Transverse colon (tissue), 4 donors: Measurements from ENCODE around the gene WAS. TPM values are rescaled to one million over a fixed set of nuclear protein-coding genes. Genes with fewer than 3 reads are reported as not detected.

Experiments used
- DNase-seq: peaks from one replicate; pipeline ENCODE4 v3.0.0-alpha.2; 2019
- H3K27ac ChIP-seq, 4 donors: fragments of 200-600 bp; sonication (generic); 2 replicates each; pipeline ENCODE4 v1.5.1; 2016 to 2018; ENCODE audit warnings: inconsistent platforms in 4 of 4
- H3K27me3 ChIP-seq: fragments of 200-600 bp; sonication (generic); 2 replicates; pipeline ENCODE4 v1.5.1; 2017; ENCODE audit warnings: inconsistent platforms
- H3K36me3 ChIP-seq, 4 donors: fragments of 200-600 bp; sonication (generic); 2 replicates each; pipeline ENCODE4 v1.5.1; 2017 to 2019; ENCODE audit warnings: inconsistent platforms in 4 of 4
- H3K4me1 ChIP-seq, 4 donors: fragments of 200-600 bp; sonication (generic); 2 replicates each; pipeline ENCODE4 v1.5.1; 2017 to 2020; ENCODE audit warnings: inconsistent platforms in 4 of 4
- H3K4me3 ChIP-seq, 4 donors: fragments of 200-600 bp; sonication (generic); 1 replicate in 1 of 4; 2 replicates in 3 of 4; pipeline versions ENCODE4 v1.5.1 to v1.6.1; 2017 to 2019; ENCODE audit warnings: inconsistent platforms in 4 of 4
- H3K9me3 ChIP-seq, 2 donors: fragments of 200-600 bp; sonication (generic); 2 replicates each; pipeline ENCODE4 v1.5.1; 2017 to 2019; ENCODE audit warnings: inconsistent platforms in 2 of 2
- EP300 ChIP-seq: sonication (generic); formaldehyde crosslinking; IDR thresholded peaks from one replicate; pipeline ENCODE4 v1.6.1; 2017; ENCODE audit warnings: antibody characterized with exemption, low read depth
- POLR2A ChIP-seq: fragments of 450-650 bp; IDR thresholded peaks from one replicate; pipeline ENCODE4 v1.6.1; 2016; ENCODE audit warnings: antibody characterized with exemption, mild to moderate bottlenecking, moderate library complexity
- POLR2AphosphoS5 ChIP-seq, 3 donors: sonication (generic); formaldehyde crosslinking; IDR thresholded peaks; one replicate each; pipeline ENCODE4 v1.6.1; 2016; ENCODE audit warnings: antibody characterized with exemption in 3 of 3
- WGBS, 2 donors: methylation state at CpG; one replicate each; pipeline ENCODE4 v1.1.5; 2018; ENCODE audit warnings: low coverage in 1 of 2; 5-methylcytosine and 5-hydroxymethylcytosine counted together
- in situ Hi-C, 4 donors: fragments of 200-750 bp; cut with MboI; loops; one replicate each; pipeline versions ENCODE4 v1.15.0 to v1.15.1; 2017; ENCODE audit warnings: low sequenced_read_pairs in 3 of 4, low pct_ligation_motif_present in 1 of 4, low pct_unique_long_range_greater_than_20kb in 1 of 4
- intact Hi-C: fragments of 100-400 bp; cut with DNase I; formaldehyde crosslinking; loops from one replicate; pipeline ENCODE4 v1.15.1; 2023; ENCODE audit warnings: low total_unique reads
- total RNA-seq, 4 donors: library from RNA; depleted of rRNA; stranded (reverse); fragments of >200 nt; gene quantifications; one replicate each; pipeline ENCODE4 v1.1.0, GENCODE V29; 2016
- TF ChIP-seq, protein P1 (sequence below), 5 experiments: fragments of 200-600 bp in 3 of 5; fragments of 450-650 bp in 2 of 5; sonication (generic) in 3 of 5; IDR thresholded peaks; 1 replicate in 2 of 5; 2 replicates in 3 of 5; pipeline ENCODE4 v1.5.1; 2016 to 2017; ENCODE audit warnings: antibody characterized with exemption in 5 of 5, inconsistent platforms in 3 of 5, mild to moderate bottlenecking in 2 of 5, moderate library complexity in 1 of 5

WAS gene
- 10 to 100 TPM in 1 of 4 donors, 1 to 10 TPM in 3; 3.2 to 13.1 (median 6.3) TPM for total RNA-seq

DNA sequence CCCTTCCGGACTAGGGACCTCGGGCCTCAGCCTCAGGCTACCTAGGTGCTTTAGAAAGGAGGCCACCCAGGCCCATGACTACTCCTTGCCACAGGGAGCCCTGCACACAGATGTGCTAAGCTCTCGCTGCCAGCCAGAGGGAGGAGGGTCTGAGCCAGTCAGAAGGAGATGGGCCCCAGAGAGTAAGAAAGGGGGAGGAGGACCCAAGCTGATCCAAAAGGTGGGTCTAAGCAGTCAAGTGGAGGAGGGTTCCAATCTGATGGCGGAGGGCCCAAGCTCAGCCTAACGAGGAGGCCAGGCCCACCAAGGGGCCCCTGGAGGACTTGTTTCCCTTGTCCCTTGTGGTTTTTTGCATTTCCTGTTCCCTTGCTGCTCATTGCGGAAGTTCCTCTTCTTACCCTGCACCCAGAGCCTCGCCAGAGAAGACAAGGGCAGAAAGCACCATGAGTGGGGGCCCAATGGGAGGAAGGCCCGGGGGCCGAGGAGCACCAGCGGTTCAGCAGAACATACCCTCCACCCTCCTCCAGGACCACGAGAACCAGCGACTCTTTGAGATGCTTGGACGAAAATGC, at the start of gene WAS:
Gene WAS (plus strand): TSS at position 389 of the 572 bp plus-strand sequence. CDS start 55 bp downstream, at position 444.
- WGBS, 2 donors, result 63% methylated on average over 13 of the region's 13 CpGs; no CpG with 5 or more reads in 1 of the 2 donors
- Histone ChIP-seq H3K27ac (peak within 1 kb of the TSS; percentile 37 to 71 (median 50)), H3K4me1 (no peaks in the 10 kb centered on the region), H3K36me3 (no peaks in the 10 kb centered on the region), H3K4me3 (peak within 1 kb of the TSS in 2 of 4 donors; percentile 12 to 22), H3K9me3 (no peaks in the 10 kb centered on the region), H3K27me3 (no peaks in the 10 kb centered on the region)
- in situ Hi-C loops, result no loop called here
- TF ChIP-seq POLR2AphosphoS5 (IDR thresholded peaks at IDR 0.05) (no peak), POLR2A (no peak), EP300 (no peak)
- TF ChIP-seq, protein P1, sequence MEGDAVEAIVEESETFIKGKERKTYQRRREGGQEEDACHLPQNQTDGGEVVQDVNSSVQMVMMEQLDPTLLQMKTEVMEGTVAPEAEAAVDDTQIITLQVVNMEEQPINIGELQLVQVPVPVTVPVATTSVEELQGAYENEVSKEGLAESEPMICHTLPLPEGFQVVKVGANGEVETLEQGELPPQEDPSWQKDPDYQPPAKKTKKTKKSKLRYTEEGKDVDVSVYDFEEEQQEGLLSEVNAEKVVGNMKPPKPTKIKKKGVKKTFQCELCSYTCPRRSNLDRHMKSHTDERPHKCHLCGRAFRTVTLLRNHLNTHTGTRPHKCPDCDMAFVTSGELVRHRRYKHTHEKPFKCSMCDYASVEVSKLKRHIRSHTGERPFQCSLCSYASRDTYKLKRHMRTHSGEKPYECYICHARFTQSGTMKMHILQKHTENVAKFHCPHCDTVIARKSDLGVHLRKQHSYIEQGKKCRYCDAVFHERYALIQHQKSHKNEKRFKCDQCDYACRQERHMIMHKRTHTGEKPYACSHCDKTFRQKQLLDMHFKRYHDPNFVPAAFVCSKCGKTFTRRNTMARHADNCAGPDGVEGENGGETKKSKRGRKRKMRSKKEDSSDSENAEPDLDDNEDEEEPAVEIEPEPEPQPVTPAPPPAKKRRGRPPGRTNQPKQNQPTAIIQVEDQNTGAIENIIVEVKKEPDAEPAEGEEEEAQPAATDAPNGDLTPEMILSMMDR (IDR thresholded peaks at IDR 0.05), result no peak
- peak; percentile 15 for DNase-seq
- intact Hi-C loops, result no loop called here

DNA sequence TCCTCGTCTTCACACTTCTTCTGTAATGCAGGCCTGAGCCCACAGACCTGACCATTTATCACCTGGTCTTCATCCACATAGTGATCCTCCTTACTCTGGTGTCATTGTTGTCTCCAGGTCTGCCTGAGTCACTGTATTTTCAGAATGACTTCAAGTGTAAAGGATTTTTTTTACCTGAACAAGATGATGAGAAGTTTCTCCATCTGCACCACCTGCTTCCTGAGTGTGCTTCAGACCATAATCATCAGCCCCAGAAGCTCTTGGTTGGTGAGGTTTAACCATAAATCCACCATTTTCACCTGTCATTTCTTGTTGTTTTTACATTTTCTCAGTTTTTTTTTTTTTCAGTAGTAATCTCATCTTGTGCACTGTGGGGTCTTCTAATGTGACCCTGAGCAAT, 47.3 kb upstream of the WAS start:
- Histone ChIP-seq H3K4me1 (peaks cover 0 to 6% (median 2%) of the 10 kb centered on the region in 4 donors), H3K36me3 (no peaks in the 10 kb centered on the region), H3K27ac (no peak overlapping the region), H3K9me3 (no peaks in the 10 kb centered on the region), H3K27me3 (no peaks in the 10 kb centered on the region), H3K4me3 (no peak overlapping the region)
- in situ Hi-C loops, result loop anchor here in 1 of 4 donors (25.0 kb wide), 1 partner anchor 276 kb away; the partner anchor contains the start of genes PIM2 and SLC35A2
- no peak for DNase-seq
- WGBS, 2 donors, result 74% methylated on average over 1 of the region's 1 CpG; no CpG with 5 or more reads in 1 of the 2 donors
- intact Hi-C loops, result no loop called here
- TF ChIP-seq EP300 (no peak), POLR2AphosphoS5 (IDR thresholded peaks at IDR 0.05) (no peak), POLR2A (no peak)
- TF ChIP-seq, protein P1 (IDR thresholded peaks at IDR 0.05), result no peak

DNA sequence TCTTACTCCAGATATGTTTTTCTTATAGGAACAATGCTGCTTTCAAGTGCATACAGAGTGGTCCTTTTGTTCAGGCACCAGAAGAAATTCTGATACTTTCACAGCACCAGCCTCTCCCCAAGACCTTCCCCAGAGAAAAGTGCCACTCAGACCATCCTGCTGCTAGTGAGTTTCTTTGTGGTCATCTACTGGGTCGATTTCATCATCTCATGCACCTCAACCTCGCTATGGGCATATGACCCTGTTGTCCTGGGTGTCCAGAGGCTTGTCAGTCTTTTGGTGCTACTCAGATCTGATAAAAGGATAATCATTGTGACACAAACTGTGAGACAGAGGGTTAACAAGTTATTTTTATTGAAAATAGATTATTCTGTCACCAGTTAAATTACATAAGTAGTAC, 46.8 kb upstream of the WAS start:
- in situ Hi-C loops, result loop anchor here in 1 of 4 donors (25.0 kb wide), 1 partner anchor 276 kb away; the partner anchor contains the start of genes PIM2 and SLC35A2

DNA sequence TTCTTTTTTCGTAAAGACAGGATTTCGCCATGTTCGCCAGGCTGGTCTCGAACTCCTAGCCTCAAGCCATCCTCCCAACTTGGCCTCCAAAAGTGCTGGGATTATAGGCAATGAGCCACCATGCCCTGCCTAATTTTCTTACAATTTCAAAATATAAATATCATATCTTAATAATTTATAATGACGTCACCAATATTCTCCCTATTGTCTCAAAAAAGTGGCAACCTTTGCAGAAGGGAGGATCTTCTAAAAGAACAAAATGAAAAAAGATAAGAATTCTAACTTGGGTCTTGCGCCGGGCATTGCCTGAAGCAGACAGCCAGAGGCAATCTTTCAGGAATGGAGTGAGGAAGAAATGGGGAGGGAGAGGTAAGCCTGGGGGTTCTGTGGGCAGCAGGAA, 37.9 kb upstream of the WAS start:
- H3K9me3 ChIP-seq, result no peaks in the 10 kb centered on the region
- DNase-seq, result no peak
- in situ Hi-C loops (loop anchor here in 1 of 4 donors (25.0 kb wide), 1 partner anchor 267 kb away; the partner anchor contains the start of genes PIM2 and SLC35A2), intact Hi-C loops (no loop called here)
- H3K27ac ChIP-seq, result no peak overlapping the region
- no peaks in the 10 kb centered on the region for H3K36me3 ChIP-seq
- 86 to 87% methylated on average over 3 to 7 of the region's 7 CpGs for WGBS, 2 donors
- H3K27me3 ChIP-seq, result no peaks in the 10 kb centered on the region
- H3K4me1 ChIP-seq, result peaks cover 0 to 8% (median 0%) of the 10 kb centered on the region in 4 donors
- H3K4me3 ChIP-seq, result no peak overlapping the region
- TF ChIP-seq EP300 (no peak), POLR2AphosphoS5 (IDR thresholded peaks at IDR 0.05) (no peak), POLR2A (no peak)
- TF ChIP-seq, protein P1 (IDR thresholded peaks at IDR 0.05), result no peak

More for the DNA sequence above, 46.8 kb upstream of the WAS start:
- Histone ChIP-seq H3K4me3 (no peak overlapping the region), H3K36me3 (no peaks in the 10 kb centered on the region), H3K4me1 (peaks cover 0 to 4% (median 1%) of the 10 kb centered on the region in 4 donors), H3K27ac (no peak overlapping the region), H3K27me3 (no peaks in the 10 kb centered on the region), H3K9me3 (no peaks in the 10 kb centered on the region)
- intact Hi-C loops, result no loop called here
- WGBS, 2 donors, result 34% methylated on average over 2 of the region's 2 CpGs; no CpG with 5 or more reads in 1 of the 2 donors
- TF ChIP-seq, protein P1 (IDR thresholded peaks at IDR 0.05), result no peak
- TF ChIP-seq POLR2A (no peak), POLR2AphosphoS5 (IDR thresholded peaks at IDR 0.05) (no peak), EP300 (no peak)
- DNase-seq, result no peak
